Effector memory CD8-positive, alpha-beta T cell (primary cell): ENCODE measurements around the gene RYR1.
A peak's percentile ranks its signal among the peaks of the same experiment; 100 is the strongest.
"Not testable (repeated sequence)": the region's sequence is repeated elsewhere in the genome, so short reads cannot be mapped to it uniquely, and the experiment has no call there.

Experiments
- ATAC-seq: fragments of 150-1000 bp; cut with Tn5 transposase; replicated peaks from 2 replicates; pipeline ENCODE4 v1.10.0; 2021; ENCODE audit warnings: mild to moderate bottlenecking, moderate library complexity
- DNase-seq, 3 experiments: peaks; one replicate each; pipeline ENCODE4 v3.0.0; 2021
- H3K27ac Mint-ChIP-seq, 2 donors: one replicate each; pipeline ENCODE4 v1.8.0; 2022; ENCODE audit warnings: mild to moderate bottlenecking in 2 of 2, mixed read lengths in 2 of 2, moderate library complexity in 2 of 2
- H3K27me3 Mint-ChIP-seq, 2 donors: one replicate each; pipeline ENCODE4 v1.8.0; 2022; ENCODE audit warnings: mixed read lengths in 2 of 2
- H3K36me3 Mint-ChIP-seq: one replicate; pipeline ENCODE4 v1.8.0; 2022; ENCODE audit warnings: mild to moderate bottlenecking, moderate library complexity, mixed read lengths; ENCODE audit not compliant: insufficient read depth
- H3K4me1 Mint-ChIP-seq, 2 donors: one replicate each; pipeline ENCODE4 v1.8.0; 2022; ENCODE audit warnings: low read depth in 2 of 2, mixed read lengths in 2 of 2
- H3K4me3 Mint-ChIP-seq, 2 donors: one replicate each; pipeline ENCODE4 v1.8.0; 2022; ENCODE audit warnings: mild to moderate bottlenecking in 2 of 2, mixed read lengths in 2 of 2, moderate library complexity in 2 of 2
- H3K9me3 Mint-ChIP-seq, 2 donors: one replicate each; pipeline ENCODE4 v1.8.0; 2022; ENCODE audit warnings: mixed read lengths in 2 of 2

RYR1 gene

GRCh38 chr19:38558933-38559332 is 125.4 kb downstream of the RYR1 start:
- ATAC-seq, H3K9me3 Mint-ChIP-seq, H3K36me3 Mint-ChIP-seq, H3K27me3 Mint-ChIP-seq, DNase-seq: not testable (repeated sequence)
- Mint-ChIP-seq H3K4me1 (peaks cover 41 to 69% of the 10 kb centered on the region in 2 donors), H3K27ac (peak overlapping the region; percentile 81 to 94), H3K4me3 (peak overlapping the region; percentile 64 to 84)

- DNase-seq (peak; percentile 19 to 55 (median 23)), ATAC-seq (peak; percentile 82)
- peak overlapping the region; percentile 64 to 84 for H3K4me3 Mint-ChIP-seq
- H3K4me1 Mint-ChIP-seq = peaks cover 41 to 66% of the 10 kb centered on the region in 2 donors
- H3K27ac Mint-ChIP-seq = peak overlapping the region; percentile 81 to 94
- H3K27me3 Mint-ChIP-seq = no peaks in the 10 kb centered on the region
- H3K36me3 Mint-ChIP-seq = peaks cover 3% of the 10 kb centered on the region
- H3K9me3 Mint-ChIP-seq = no peaks in the 10 kb centered on the region
Observed at GRCh38 chr19:38559428-38560401, 126.2 kb downstream of the RYR1 start.

- H3K36me3 Mint-ChIP-seq = peaks cover 3% of the 10 kb centered on the region
- H3K27me3 Mint-ChIP-seq = no peaks in the 10 kb centered on the region
- peaks cover 43 to 60% of the 10 kb centered on the region in 2 donors for H3K4me1 Mint-ChIP-seq
- no peak for ATAC-seq
- H3K27ac Mint-ChIP-seq = peak overlapping the region; percentile 25 to 46
- H3K4me3 Mint-ChIP-seq = peak overlapping the region; percentile 50 to 77
- H3K9me3 Mint-ChIP-seq = no peaks in the 10 kb centered on the region
- DNase-seq = no peak
Observed at GRCh38 chr19:38561053-38561606, 127.6 kb downstream of the RYR1 start.

DNA sequence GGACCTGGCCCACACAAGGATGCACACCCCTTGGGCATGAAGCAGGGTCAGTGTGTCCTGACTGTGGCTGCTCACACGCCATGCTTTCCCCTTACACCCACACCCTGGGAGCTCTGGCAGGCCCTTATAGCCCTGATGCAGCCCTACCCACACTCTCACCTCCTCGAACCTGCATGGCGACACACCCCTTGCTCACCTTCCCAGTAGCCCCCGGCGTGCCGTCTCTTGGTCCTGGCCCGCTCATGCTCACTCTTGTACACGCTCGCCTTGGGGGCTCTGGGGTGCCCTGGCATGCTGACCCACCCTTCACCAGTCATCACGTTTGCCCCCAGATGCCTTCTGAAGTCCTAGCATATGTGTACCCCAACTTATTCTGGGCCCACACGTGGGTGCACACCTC is 128.2 kb downstream of the RYR1 start:
- Mint-ChIP-seq H3K27me3 (no peaks in the 10 kb centered on the region), H3K4me1 (peaks cover 42 to 59% of the 10 kb centered on the region in 2 donors), H3K9me3 (no peaks in the 10 kb centered on the region), H3K27ac (peak overlapping the region; percentile 25 to 46), H3K36me3 (peaks cover 3% of the 10 kb centered on the region), H3K4me3 (peak overlapping the region; percentile 50 to 77)
- DNase-seq = no peak
- no peak for ATAC-seq

DNA sequence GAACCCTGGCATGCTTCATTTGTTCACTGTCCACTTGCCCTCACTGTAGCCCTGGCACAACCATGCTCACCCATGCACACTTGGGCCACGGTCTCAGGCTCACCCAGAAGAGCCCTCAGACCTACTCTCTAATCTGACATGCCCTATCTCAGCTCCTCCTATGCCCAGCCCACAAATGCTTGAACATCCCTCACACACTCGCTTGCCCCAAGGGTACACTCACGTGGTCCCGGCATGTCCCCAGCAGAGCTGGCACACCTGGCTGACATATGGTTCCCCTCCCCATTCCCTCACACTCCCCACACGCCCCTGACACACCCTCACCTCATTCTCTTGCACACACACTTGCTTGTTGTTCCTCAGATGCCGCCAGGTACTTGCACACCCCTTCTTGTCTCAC is 128.6 kb downstream of the RYR1 start:
- no peak for DNase-seq
- no peaks in the 10 kb centered on the region for H3K27me3 Mint-ChIP-seq
- peaks cover 3% of the 10 kb centered on the region for H3K36me3 Mint-ChIP-seq
- H3K9me3 Mint-ChIP-seq = no peaks in the 10 kb centered on the region
- peak overlapping the region; percentile 25 to 46 for H3K27ac Mint-ChIP-seq
- peak overlapping the region; percentile 50 to 77 for H3K4me3 Mint-ChIP-seq
- ATAC-seq = no peak
- peaks cover 37 to 56% of the 10 kb centered on the region in 2 donors for H3K4me1 Mint-ChIP-seq

- H3K9me3 Mint-ChIP-seq = no peaks in the 10 kb centered on the region
- peaks cover 35 to 45% of the 10 kb centered on the region in 2 donors for H3K4me1 Mint-ChIP-seq
- no peaks in the 10 kb centered on the region for H3K27me3 Mint-ChIP-seq
- H3K4me3 Mint-ChIP-seq = no peak overlapping the region
- H3K36me3 Mint-ChIP-seq = peaks cover 3% of the 10 kb centered on the region
- peak overlapping the region; percentile 46 to 65 for H3K27ac Mint-ChIP-seq
- DNase-seq (no peak), ATAC-seq (no peak)
Observed at GRCh38 chr19:38563475-38563874, 130.0 kb downstream of the RYR1 start.

DNA sequence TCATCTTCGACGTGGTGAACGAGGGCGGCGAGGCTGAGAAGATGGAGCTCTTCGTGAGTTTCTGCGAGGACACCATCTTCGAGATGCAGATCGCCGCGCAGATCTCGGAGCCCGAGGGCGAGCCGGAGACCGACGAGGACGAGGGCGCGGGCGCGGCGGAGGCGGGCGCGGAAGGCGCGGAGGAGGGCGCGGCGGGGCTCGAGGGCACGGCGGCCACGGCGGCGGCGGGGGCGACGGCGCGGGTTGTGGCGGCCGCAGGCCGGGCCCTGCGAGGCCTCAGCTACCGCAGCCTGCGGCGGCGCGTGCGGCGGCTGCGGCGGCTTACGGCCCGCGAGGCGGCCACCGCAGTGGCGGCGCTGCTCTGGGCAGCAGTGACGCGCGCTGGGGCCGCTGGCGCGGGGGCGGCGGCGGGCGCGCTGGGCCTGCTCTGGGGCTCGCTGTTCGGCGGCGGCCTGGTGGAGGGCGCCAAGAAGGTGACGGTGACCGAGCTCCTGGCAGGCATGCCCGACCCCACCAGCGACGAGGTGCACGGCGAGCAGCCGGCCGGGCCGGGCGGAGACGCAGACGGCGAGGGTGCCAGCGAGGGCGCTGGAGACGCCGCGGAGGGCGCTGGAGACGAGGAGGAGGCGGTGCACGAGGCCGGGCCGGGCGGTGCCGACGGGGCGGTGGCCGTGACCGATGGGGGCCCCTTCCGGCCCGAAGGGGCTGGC is 131.6 kb downstream of the RYR1 start:
- Mint-ChIP-seq H3K9me3 (no peaks in the 10 kb centered on the region), H3K27me3 (no peaks in the 10 kb centered on the region), H3K27ac (peak overlapping the region in 1 of 2 donors; percentile 56), H3K4me3 (peak overlapping the region; percentile 74 to 78), H3K36me3 (peaks cover 3% of the 10 kb centered on the region), H3K4me1 (peaks cover 25 to 31% of the 10 kb centered on the region in 2 donors)
- ATAC-seq (peak; percentile 71), DNase-seq (peak; percentile 22 to 35 (median 26))

DNA sequence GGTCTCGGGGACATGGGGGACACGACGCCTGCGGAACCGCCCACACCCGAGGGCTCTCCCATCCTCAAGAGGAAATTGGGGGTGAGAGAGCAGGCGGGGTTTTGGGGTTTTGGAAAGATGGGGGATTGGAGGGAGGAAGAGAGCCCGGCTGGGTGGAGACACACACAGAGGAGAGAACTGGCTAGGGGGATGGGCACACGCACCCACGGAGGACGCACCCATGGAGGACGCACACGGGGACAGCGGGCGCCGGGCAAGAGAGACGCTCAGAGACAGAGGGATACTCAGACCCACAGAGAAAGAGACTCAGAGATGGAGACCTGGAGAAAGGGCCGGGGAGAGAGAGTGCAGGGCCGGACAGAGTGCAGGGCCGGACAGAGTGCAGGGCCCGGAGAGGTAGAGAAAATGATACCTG is 132.2 kb downstream of the RYR1 start:
- DNase-seq (no peak), ATAC-seq (no peak)
- Mint-ChIP-seq H3K27ac (peak overlapping the region in 1 of 2 donors; percentile 24), H3K36me3 (peaks cover 3% of the 10 kb centered on the region), H3K27me3 (no peaks in the 10 kb centered on the region), H3K4me3 (peak overlapping the region; percentile 74 to 78), H3K9me3 (no peaks in the 10 kb centered on the region), H3K4me1 (peaks cover 24 to 28% of the 10 kb centered on the region in 2 donors)

GRCh38 chr19:38569368-38569983 is 136.0 kb downstream of the RYR1 start:
- no peaks in the 10 kb centered on the region for H3K36me3 Mint-ChIP-seq
- H3K4me1 Mint-ChIP-seq = peaks cover 5 to 7% of the 10 kb centered on the region in 2 donors
- no peak overlapping the region for H3K27ac Mint-ChIP-seq
- H3K4me3 Mint-ChIP-seq = no peak overlapping the region
- no peak for ATAC-seq
- no peaks in the 10 kb centered on the region for H3K9me3 Mint-ChIP-seq
- H3K27me3 Mint-ChIP-seq = no peaks in the 10 kb centered on the region
- no peak for DNase-seq

GRCh38 chr19:38571682-38572081 is 138.2 kb downstream of the RYR1 start:
- H3K4me3 Mint-ChIP-seq = no peak overlapping the region
- ATAC-seq (no peak), DNase-seq (no peak)
- H3K9me3 Mint-ChIP-seq = no peaks in the 10 kb centered on the region
- no peaks in the 10 kb centered on the region for H3K27me3 Mint-ChIP-seq
- H3K27ac Mint-ChIP-seq = no peak overlapping the region
- H3K36me3 Mint-ChIP-seq = no peaks in the 10 kb centered on the region
- peaks cover 0 to 2% of the 10 kb centered on the region in 2 donors for H3K4me1 Mint-ChIP-seq

DNA sequence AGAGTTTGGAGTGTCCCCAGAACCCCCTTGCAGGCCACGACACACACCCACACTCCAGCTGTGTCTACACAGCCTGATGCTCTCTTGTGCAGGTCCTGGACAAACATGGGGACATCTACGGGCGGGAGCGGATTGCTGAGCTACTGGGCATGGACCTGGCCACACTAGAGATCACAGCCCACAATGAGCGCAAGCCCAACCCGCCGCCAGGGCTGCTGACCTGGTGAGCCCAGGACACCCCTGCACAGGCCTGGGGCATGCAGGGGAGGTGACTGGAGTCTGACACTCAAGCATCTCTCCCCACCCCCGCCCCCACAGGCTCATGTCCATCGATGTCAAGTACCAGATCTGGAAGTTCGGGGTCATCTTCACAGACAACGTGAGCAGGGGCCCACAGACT is 144.3 kb downstream of the RYR1 start:
- H3K4me1 Mint-ChIP-seq = peaks cover 9 to 10% of the 10 kb centered on the region in 2 donors
- H3K4me3 Mint-ChIP-seq = no peak overlapping the region
- ATAC-seq = no peak
- no peak overlapping the region for H3K27ac Mint-ChIP-seq
- DNase-seq = no peak
- no peaks in the 10 kb centered on the region for H3K9me3 Mint-ChIP-seq
- no peaks in the 10 kb centered on the region for H3K27me3 Mint-ChIP-seq
- H3K36me3 Mint-ChIP-seq = peaks cover 4% of the 10 kb centered on the region

DNA sequence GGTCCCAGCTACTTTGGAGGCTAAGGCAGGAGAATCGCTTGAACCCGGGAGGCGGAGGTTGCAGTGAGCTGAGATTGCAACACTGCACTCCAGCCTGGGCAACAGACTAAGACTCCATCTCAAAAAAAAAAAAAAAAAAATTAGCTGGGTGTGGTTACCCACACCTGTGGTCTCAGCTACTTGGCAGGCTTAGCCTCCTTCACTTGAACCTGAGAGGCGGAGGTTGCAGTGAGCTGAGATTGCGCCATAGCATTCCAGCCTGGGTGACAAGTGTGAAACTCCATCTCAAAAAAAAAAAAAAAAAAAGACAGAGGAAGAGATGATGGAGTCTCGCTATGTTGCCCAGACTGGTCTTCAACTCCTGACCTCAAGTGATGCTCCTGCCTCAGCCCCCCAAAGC is 145.8 kb downstream of the RYR1 start:
- Mint-ChIP-seq H3K27ac (peak overlapping the region; percentile 80 to 84), H3K4me1 (peaks cover 15 to 16% of the 10 kb centered on the region in 2 donors)
- ATAC-seq = peak; percentile 97
- peak; percentile 15 to 28 (median 20) for DNase-seq
- not testable (repeated sequence) for H3K9me3 Mint-ChIP-seq, H3K4me3 Mint-ChIP-seq, H3K27me3 Mint-ChIP-seq, H3K36me3 Mint-ChIP-seq

DNA sequence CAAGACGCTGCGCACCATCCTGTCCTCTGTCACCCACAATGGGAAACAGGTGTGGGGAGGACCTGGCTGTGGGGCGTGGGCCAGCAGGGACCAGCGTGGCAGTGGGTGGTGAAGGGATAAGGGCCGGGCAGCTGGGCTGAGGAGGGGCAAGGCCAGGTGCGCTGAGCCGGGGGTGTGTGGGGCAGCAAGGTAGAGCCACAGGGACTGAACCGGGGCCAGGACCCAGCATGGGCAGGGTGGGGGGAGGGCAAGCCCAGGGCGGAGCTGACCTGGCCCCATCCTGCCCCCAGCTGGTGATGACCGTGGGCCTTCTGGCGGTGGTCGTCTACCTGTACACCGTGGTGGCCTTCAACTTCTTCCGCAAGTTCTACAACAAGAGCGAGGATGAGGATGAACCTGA is 146.6 kb downstream of the RYR1 start:
- no peak overlapping the region for H3K4me3 Mint-ChIP-seq
- H3K4me1 Mint-ChIP-seq = peaks cover 15 to 18% of the 10 kb centered on the region in 2 donors
- no peak for ATAC-seq
- peak overlapping the region; percentile 80 to 84 for H3K27ac Mint-ChIP-seq
- DNase-seq = no peak
- H3K9me3 Mint-ChIP-seq = no peaks in the 10 kb centered on the region
- no peaks in the 10 kb centered on the region for H3K27me3 Mint-ChIP-seq
- H3K36me3 Mint-ChIP-seq = peaks cover 4% of the 10 kb centered on the region
